Activated T-cell treated with anti-CD3 and anti-CD28 coated beads, Interleukin-2, amount 50 U/mL, for 72 hours (primary cell): Measurements from ENCODE around the gene POMGNT2. TPM values are rescaled to one million over a fixed set of nuclear protein-coding genes. Genes with fewer than 3 reads are reported as not detected.
A peak's percentile ranks its signal among the peaks of the same experiment; 100 is the strongest.

Experiments used
- ATAC-seq, 2 donors: fragments of 150-1000 bp; cut with Tn5 transposase; replicated peaks in 1 of 2; 2 replicates each; pipeline ENCODE4 v1.10.0; 2021; ENCODE audit warnings: moderate library complexity in 2 of 2, mild to moderate bottlenecking in 1 of 2
- DNase-seq, 2 donors: peaks; one replicate each; pipeline ENCODE4 v3.0.0; 2021 to 2022; ENCODE audit warnings: mixed read lengths in 1 of 2
- H3K27ac Mint-ChIP-seq: one replicate; pipeline ENCODE4 v1.8.0; 2022; ENCODE audit warnings: mild to moderate bottlenecking, moderate library complexity, mixed read lengths
- H3K27me3 Mint-ChIP-seq: one replicate; pipeline ENCODE4 v1.8.0; 2022; ENCODE audit warnings: low read depth, mixed read lengths
- H3K36me3 Mint-ChIP-seq, 2 donors: one replicate each; pipeline ENCODE4 v1.8.0; 2022; ENCODE audit warnings: mixed read lengths in 2 of 2, mild to moderate bottlenecking in 1 of 2; ENCODE audit not compliant: insufficient read depth in 2 of 2
- H3K4me1 Mint-ChIP-seq: one replicate; pipeline ENCODE4 v1.8.0; 2022; ENCODE audit warnings: low read depth, mixed read lengths
- H3K4me3 Mint-ChIP-seq, 2 donors: one replicate each; pipeline ENCODE4 v1.8.0; 2022; ENCODE audit warnings: mild to moderate bottlenecking in 2 of 2, mixed read lengths in 2 of 2, moderate library complexity in 2 of 2
- H3K9me3 Mint-ChIP-seq, 2 donors: one replicate each; pipeline ENCODE4 v1.8.0; 2022; ENCODE audit warnings: mixed read lengths in 2 of 2
- total RNA-seq, 2 donors: library from RNA; stranded (reverse); gene quantifications; one replicate each; pipeline ENCODE4 v1.2.3, GENCODE V29; 2022

Gene POMGNT2
- total RNA-seq, 2 donors from 2014 or later: 5.0 to 6.6 TPM

DNA sequence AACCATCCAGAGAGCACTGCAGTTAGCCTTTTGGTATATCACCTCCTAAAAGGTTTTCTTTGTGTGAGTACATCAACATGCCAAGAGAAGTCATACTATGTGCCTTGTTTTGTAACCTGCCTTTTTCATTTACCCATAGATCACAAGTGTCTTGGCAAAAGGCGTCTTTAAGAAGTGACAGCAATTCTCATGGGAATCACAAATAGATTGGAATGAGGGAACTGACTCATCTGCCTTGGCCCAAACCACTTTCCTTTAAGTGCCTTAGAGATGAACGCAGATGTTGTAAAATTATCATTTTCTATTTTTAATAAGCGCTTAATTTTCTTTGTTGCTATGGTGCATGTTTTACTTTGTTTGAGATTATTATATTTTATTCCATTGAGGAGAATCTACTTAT, 20.7 kb upstream of the POMGNT2 start:
- no peaks in the 10 kb centered on the region for H3K4me1 Mint-ChIP-seq
- H3K36me3 Mint-ChIP-seq: peaks cover 3 to 4% of the 10 kb centered on the region in 2 donors
- H3K27ac Mint-ChIP-seq: no peak overlapping the region
- H3K4me3 Mint-ChIP-seq: no peak overlapping the region
- H3K27me3 Mint-ChIP-seq: peaks cover 16% of the 10 kb centered on the region
- no peak for ATAC-seq
- no peak for DNase-seq
- H3K9me3 Mint-ChIP-seq: peaks cover 4 to 8% of the 10 kb centered on the region in 2 donors

DNA sequence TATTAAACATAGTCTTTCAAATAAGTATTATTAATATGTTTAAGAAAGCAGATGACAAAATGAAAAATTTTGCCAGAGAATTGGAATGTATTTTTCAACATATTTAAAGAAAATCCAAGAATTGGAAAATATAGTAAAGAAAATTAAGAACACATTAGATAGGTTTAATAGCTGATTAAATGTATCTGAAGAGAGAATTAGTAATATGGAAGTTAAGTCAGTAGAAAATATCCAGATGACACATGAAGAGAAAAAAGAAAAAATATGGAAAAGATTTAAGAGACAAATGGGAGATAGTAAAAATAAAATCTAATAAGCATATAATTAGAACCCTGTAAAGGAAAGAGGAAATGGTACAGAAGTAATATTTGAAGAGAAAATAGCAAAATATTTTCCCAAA, 18.0 kb upstream of the POMGNT2 start:
- no peak overlapping the region for H3K27ac Mint-ChIP-seq
- H3K9me3 Mint-ChIP-seq: peaks cover 4 to 8% of the 10 kb centered on the region in 2 donors
- ATAC-seq (no peak), DNase-seq (no peak)
- peaks cover 9% of the 10 kb centered on the region for H3K4me1 Mint-ChIP-seq
- no peak overlapping the region for H3K4me3 Mint-ChIP-seq
- peaks cover 3 to 4% of the 10 kb centered on the region in 2 donors for H3K36me3 Mint-ChIP-seq
- peaks cover 16% of the 10 kb centered on the region for H3K27me3 Mint-ChIP-seq

DNA sequence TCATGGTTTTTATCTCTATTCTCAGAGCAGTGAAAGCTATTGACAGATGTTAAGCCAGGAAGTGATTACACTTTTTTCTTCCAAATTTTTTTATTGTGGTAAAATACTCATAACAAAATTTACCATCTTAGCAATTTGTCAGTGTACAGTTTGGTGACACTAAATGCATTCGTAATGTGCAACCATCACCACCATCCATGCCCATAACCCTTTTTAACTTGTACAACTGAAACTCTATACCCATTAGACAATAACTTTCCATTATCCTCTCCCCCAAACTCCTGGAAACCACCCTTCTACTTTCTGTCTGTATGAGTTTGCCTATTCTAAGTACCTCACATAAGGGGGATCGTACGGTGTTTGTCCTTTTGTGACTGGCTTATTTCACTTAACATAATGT, 15.1 kb upstream of the POMGNT2 start:
- Mint-ChIP-seq H3K4me3 (no peak overlapping the region), H3K27ac (no peak overlapping the region), H3K27me3 (peaks cover 16% of the 10 kb centered on the region), H3K36me3 (peaks cover 3 to 4% of the 10 kb centered on the region in 2 donors), H3K4me1 (peaks cover 9% of the 10 kb centered on the region), H3K9me3 (peaks cover 4 to 8% of the 10 kb centered on the region in 2 donors)
- ATAC-seq (peak; percentile 81 to 87), DNase-seq (no peak)

DNA sequence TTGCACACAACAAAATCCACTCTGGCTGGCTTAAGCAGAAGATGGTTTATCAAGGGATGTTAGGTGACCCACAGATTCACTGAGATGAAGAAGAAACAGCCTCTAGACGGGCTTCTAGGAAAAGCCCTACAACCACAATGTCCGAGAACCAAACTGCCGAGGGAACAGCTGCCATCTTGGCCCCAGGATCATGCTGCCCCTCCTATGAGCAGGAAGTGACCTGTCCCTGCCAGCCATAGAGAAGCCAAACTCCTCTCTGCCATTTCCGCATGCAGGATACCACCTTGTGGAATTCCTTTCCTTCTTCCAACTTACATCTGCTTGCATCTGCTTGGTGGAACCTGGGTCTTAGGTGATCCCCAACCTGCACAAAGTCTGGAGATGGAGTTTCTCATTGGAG, 11.4 kb upstream of the POMGNT2 start:
- Mint-ChIP-seq H3K9me3 (no peaks in the 10 kb centered on the region), H3K27me3 (no peaks in the 10 kb centered on the region), H3K36me3 (no peaks in the 10 kb centered on the region), H3K4me3 (no peak overlapping the region), H3K27ac (no peak overlapping the region), H3K4me1 (peaks cover 9% of the 10 kb centered on the region)
- ATAC-seq (no peak), DNase-seq (no peak)

DNA sequence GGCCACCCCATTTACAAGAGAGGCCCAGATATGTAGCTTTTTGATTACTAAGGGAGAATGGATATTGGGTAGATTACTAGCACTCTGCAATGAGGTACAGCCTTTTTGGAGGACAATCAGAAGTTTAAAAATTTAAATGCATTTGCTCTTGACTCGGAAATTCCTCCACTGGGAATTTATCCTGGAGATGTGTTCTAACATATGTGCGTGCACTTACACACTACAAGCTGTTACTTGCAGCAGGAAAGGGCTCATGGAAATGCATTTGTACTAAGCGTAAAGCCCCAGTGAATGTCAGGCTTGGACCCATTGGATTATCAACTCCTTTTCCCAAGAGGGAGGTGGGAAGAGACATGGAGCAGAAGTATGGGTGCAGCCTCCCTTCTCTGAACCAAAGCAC, 7.8 kb upstream of the POMGNT2 start:
- ATAC-seq (no peak), DNase-seq (no peak)
- Mint-ChIP-seq H3K4me1 (no peaks in the 10 kb centered on the region), H3K36me3 (no peaks in the 10 kb centered on the region), H3K4me3 (no peak overlapping the region), H3K27ac (no peak overlapping the region), H3K27me3 (no peaks in the 10 kb centered on the region), H3K9me3 (peaks cover 0 to 4% of the 10 kb centered on the region in 2 donors)

DNA sequence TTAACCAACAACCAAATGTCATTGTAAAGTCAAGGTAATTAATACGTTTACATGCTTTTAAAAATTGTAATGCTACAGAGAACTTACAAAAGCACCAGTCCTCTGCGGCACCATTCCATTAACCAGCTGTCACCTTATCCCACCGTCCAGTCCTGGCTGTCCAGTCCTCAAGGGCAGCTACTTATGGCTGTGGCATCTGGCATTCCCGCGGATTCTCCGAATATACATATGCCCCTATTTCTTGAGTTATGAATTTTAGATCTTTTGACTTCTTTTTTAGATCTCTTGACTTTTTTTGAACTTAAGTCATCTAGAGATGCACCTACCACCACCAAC, 382 bp upstream of the POMGNT2 start:
- no peaks in the 10 kb centered on the region for H3K27me3 Mint-ChIP-seq
- H3K9me3 Mint-ChIP-seq: peaks cover 0 to 4% of the 10 kb centered on the region in 2 donors
- DNase-seq (no peak), ATAC-seq (peak in 1 of 2 donors; percentile 1)
- H3K27ac Mint-ChIP-seq: no peak overlapping the region
- peak overlapping the region; percentile 76 to 80 for H3K4me3 Mint-ChIP-seq
- H3K36me3 Mint-ChIP-seq: no peaks in the 10 kb centered on the region
- peaks cover 16% of the 10 kb centered on the region for H3K4me1 Mint-ChIP-seq

DNA sequence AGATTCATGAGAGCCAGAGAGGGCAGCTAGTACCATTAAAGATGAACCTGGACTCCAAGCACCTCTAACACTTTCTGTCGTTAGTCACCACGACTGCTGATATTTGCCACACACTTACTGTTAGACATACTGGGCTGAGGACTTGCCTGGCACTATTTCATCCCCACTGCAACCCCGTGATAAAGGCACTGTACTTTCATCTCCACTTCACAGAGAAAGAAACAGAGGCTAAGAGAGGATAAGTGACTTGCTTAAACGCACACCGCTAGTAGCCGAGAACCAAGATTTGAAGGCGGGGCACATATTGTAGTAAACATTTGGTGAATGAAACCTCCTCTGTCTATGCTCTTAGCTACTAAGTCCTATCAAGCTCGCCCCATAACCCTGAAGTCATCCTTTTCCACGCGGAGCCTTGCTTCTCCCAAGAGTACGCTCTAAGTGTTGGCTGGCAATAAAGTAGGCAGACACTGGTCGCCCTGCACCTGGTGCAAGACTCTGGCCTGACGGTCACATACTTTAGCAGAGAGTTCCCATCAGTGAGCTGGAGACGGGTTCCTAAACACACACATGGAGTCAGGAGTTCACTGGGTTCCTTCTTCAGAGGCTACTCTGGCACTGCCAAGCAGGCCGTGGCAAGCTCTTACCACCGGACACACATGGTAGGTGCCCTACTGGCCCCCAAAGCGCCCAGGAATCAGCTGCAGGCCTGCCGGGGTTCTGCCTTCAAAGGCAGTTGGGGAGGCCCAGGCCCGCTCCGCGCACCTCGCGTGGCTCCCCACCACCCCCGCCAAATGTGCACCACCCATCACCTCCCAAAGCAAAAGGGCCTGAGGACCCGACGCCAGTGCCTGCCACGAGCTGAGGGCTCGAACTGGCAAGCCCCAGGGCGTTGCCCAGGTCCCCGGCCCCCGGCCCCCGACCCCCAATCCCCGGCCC, 951 bp downstream of the POMGNT2 start:
- DNase-seq: peak; percentile 27 to 44
- Mint-ChIP-seq H3K36me3 (no peaks in the 10 kb centered on the region), H3K4me1 (peaks cover 16% of the 10 kb centered on the region), H3K27ac (no peak overlapping the region), H3K27me3 (no peaks in the 10 kb centered on the region), H3K4me3 (peak overlapping the region; percentile 82 to 83), H3K9me3 (peaks cover 0 to 4% of the 10 kb centered on the region in 2 donors)
- ATAC-seq: peak; percentile 35 to 36

DNA sequence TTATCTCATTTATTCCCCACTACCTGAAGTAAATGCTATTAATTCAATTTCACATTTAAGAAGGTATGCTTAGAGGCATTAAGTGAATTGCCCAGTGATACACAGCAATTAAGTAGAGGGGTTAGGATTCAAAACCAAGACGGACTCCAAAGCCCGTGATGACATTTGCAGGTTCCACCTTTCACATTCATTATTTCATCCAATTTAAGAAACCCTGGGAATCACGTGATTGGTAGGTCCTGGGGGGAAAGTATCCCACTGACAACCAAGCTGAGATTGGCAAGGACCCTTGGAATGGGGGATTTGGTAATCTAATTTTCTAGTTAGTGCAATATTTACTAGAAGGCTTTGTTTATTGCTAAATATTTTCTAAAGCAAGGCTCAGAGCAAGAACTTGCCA, 1.8 kb downstream of the POMGNT2 start:
- no peaks in the 10 kb centered on the region for H3K27me3 Mint-ChIP-seq

DNA sequence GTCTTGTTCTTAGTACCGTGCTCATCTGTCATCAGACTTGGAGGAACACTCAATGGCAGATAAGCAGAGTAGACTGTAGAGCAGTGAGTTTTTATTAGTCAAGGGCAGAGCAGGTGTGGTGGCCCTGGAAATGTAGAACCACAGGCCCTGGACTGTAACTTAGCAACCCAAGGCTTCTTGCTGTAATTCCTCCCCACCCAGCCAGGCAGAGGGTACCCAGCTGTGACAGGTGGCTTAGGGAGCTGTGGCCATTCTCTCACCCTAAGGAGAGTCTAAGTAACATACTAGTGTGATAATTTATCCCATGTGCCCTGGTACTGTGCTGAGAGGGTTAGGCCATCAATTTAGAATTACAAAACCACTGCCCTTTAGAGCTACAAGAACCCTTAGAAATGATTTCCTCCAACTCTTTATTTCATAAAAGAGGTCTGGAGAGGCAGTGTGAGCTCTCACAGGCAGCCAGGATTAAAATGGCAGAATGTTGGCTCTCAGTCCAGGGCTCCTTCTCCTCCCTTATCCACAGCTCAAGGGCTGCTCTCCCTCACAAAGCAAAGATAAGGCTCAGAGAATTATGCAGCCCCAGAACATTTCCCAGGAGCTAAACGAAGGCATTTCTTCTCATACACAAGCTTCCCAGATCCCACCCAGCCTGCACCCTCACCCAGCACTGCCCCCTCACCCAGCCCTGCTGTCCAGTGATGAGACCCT, 3.0 kb downstream of the POMGNT2 start:
- Mint-ChIP-seq H3K27me3 (no peaks in the 10 kb centered on the region), H3K27ac (no peak overlapping the region), H3K4me1 (peaks cover 16% of the 10 kb centered on the region), H3K36me3 (no peaks in the 10 kb centered on the region), H3K9me3 (no peaks in the 10 kb centered on the region), H3K4me3 (no peak overlapping the region)
- DNase-seq: no peak
- ATAC-seq: no peak

More for the DNA sequence above, 1.8 kb downstream of the POMGNT2 start:
- DNase-seq: no peak
- Mint-ChIP-seq H3K4me1 (peaks cover 16% of the 10 kb centered on the region), H3K4me3 (no peak overlapping the region), H3K27ac (no peak overlapping the region), H3K9me3 (no peaks in the 10 kb centered on the region), H3K36me3 (no peaks in the 10 kb centered on the region)
- no peak for ATAC-seq

DNA sequence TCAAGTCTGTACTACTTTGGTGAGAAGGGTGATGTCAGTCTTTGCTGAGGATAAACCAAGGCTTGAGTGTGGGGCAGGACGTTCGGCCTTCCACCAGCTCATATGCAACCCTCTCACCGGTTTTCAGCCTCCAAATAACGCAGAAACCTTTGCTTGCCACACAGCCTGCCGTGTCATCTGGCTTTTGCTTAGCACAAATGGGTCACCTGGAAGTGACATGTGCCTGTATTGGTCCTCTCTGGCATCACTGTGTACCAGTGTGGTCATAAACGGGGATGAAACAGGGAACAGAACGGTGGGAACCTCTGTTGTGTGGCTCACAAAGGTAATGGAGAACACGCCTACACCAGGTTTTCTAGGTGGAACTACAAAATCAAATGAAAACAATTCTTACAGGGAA, 7.1 kb downstream of the POMGNT2 start:
- no peak for ATAC-seq
- H3K36me3 Mint-ChIP-seq: no peaks in the 10 kb centered on the region
- DNase-seq: no peak
- no peaks in the 10 kb centered on the region for H3K27me3 Mint-ChIP-seq
- H3K4me1 Mint-ChIP-seq: peaks cover 6% of the 10 kb centered on the region
- no peaks in the 10 kb centered on the region for H3K9me3 Mint-ChIP-seq
- no peak overlapping the region for H3K27ac Mint-ChIP-seq
- H3K4me3 Mint-ChIP-seq: no peak overlapping the region

DNA sequence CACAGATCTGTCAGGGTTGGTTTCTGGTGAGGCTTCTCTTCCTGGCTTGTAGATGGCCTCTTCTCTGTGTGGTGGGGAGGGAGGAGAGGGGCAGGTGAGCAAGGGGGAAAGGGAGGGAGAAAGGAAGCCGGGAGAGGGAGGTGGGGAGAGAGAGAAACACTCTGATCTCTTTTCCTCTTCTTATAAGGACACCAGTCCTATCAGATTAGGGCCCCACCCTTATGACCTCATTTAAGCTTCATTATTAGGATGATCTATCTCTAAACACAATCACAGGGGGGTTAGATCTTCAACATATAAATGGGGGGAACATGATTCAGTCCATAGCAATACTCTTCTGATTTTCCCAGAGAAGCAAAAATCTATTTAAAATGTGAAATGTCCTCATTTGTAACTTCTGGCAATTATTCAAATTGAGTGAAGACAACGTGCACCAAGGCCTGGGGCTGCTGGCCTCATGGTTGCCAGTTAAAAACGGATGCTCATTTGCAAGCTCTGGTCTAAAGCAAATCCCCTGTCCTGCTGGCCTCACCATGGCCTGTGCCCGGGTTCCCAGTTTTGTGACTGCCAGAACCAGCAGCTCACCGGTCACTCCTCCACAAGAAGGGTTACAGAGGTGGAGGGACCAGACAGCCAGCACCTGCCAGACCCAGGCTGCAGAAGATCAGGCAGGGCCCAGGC, 8.3 kb downstream of the POMGNT2 start:
- DNase-seq: no peak
- Mint-ChIP-seq H3K9me3 (no peaks in the 10 kb centered on the region), H3K4me1 (no peaks in the 10 kb centered on the region), H3K27me3 (no peaks in the 10 kb centered on the region), H3K4me3 (no peak overlapping the region), H3K27ac (no peak overlapping the region), H3K36me3 (no peaks in the 10 kb centered on the region)
- ATAC-seq: no peak

DNA sequence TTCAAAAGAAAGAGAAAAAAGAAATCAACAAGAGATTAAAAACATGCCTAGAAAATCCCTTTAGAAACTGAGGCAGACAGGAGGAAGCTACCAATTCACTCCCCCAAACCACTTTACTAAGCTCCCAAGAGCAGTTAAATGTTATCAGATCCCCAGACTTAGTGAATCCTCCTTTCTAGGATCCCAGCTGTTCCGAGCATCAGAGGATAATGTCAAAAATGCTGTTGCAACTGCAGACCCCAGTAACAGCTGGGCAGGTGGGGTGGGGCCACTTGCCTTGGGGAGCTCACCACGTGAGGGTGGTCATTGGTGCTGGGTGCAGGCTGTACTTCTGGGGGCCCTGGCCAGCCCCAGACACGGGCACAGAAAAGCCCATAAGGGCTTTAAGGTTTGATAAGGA, 9.1 kb downstream of the POMGNT2 start:
- no peak overlapping the region for H3K4me3 Mint-ChIP-seq

DNA sequence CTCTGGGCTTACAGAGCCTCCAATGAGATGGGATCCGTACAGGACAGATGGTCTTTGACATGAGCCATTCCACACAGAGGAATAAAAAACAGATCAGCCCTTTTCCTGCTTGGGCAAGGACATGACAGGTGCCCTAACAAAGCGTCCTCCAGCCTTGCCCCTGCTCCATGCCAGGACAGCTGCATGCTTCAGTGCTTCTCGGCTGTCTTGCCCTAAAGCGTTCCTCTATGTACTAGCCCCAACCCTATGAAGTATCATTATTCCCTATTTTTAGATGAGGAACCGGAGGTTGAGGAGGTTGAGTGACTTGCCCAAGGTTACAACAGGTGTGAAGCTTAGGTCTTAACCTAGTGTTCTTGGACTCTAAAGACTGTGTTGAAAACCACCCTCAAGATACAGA, 10.5 kb downstream of the POMGNT2 start:
- no peaks in the 10 kb centered on the region for H3K4me1 Mint-ChIP-seq
- no peaks in the 10 kb centered on the region for H3K36me3 Mint-ChIP-seq
- no peak overlapping the region for H3K4me3 Mint-ChIP-seq
- ATAC-seq: no peak
- no peak for DNase-seq
- H3K27me3 Mint-ChIP-seq: no peaks in the 10 kb centered on the region
- no peak overlapping the region for H3K27ac Mint-ChIP-seq
- H3K9me3 Mint-ChIP-seq: no peaks in the 10 kb centered on the region

More for the DNA sequence above, 9.1 kb downstream of the POMGNT2 start:
- H3K9me3 Mint-ChIP-seq: no peaks in the 10 kb centered on the region
- H3K27me3 Mint-ChIP-seq: no peaks in the 10 kb centered on the region
- no peak overlapping the region for H3K27ac Mint-ChIP-seq
- no peaks in the 10 kb centered on the region for H3K36me3 Mint-ChIP-seq
- no peaks in the 10 kb centered on the region for H3K4me1 Mint-ChIP-seq
- ATAC-seq: no peak
- no peak for DNase-seq
